Epithelial cell of esophagus (primary cell): Measurements from ENCODE around the gene CREB3L2.

Experiments used
- DNase-seq: peaks from one replicate; pipeline ENCODE4 v3.0.0; 2010; ENCODE audit warnings: low read depth
- H3K4me3 ChIP-seq: 2 replicates; pipeline ENCODE4 v1.5.1; 2011; ENCODE audit warnings: mild to moderate bottlenecking, low read length, control low read depth
- TF ChIP-seq, protein P1 (sequence below): IDR thresholded peaks from 2 replicates; pipeline ENCODE4 v1.5.1; 2011; ENCODE audit warnings: low read depth, mild to moderate bottlenecking, low read length, control low read depth, inconsistent platforms; ENCODE audit not compliant: insufficient read depth; ENCODE audit errors: missing control alignments

The CREB3L2 gene

DNA sequence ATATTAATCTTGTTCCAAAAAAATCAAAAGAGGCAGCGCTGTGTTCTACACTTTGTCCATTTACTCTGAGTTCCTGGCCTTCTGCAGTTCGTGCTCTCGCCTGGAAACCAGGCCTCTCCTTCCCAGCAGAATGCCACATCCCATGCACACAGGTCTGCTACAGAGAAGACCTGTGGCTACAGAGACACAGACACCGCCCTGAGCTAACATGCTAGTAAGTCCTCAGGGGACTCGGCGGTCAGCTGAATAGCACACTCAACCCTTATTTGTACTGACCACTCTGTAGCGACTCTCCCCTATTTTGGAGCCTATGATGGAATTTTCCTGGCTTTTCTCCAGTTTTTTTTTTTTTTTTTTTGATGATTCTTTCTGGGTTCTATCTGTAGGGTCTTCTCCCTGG is 12.8 kb downstream of the CREB3L2 start:
- no peak for DNase-seq
- TF ChIP-seq, protein P1, sequence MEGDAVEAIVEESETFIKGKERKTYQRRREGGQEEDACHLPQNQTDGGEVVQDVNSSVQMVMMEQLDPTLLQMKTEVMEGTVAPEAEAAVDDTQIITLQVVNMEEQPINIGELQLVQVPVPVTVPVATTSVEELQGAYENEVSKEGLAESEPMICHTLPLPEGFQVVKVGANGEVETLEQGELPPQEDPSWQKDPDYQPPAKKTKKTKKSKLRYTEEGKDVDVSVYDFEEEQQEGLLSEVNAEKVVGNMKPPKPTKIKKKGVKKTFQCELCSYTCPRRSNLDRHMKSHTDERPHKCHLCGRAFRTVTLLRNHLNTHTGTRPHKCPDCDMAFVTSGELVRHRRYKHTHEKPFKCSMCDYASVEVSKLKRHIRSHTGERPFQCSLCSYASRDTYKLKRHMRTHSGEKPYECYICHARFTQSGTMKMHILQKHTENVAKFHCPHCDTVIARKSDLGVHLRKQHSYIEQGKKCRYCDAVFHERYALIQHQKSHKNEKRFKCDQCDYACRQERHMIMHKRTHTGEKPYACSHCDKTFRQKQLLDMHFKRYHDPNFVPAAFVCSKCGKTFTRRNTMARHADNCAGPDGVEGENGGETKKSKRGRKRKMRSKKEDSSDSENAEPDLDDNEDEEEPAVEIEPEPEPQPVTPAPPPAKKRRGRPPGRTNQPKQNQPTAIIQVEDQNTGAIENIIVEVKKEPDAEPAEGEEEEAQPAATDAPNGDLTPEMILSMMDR: no peak
- no peak overlapping the region for H3K4me3 ChIP-seq

GRCh38 chr7:137987968-137988367 is 13.9 kb downstream of the CREB3L2 start:
- H3K4me3 ChIP-seq: no peak overlapping the region
- TF ChIP-seq, protein P1: no peak
- no peak for DNase-seq

DNA sequence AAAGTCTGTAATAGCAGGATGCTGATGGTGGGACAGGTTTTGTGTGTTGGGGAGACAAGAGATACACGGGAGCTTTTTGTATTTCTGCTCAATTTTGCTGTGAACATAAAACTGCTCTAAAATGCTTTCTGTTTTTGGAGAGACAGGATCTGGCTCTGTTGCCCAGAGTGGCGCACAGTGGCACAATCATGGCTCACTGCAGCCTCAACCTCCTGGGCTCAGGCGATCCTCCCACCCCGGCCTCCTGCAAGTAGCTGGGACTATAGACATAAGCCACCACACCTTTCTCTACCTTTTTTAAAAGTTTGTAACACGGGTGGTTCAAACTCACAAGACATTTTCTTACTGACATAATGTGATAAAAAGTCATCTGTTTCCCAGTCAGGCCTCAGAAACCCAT is 14.3 kb downstream of the CREB3L2 start:
- TF ChIP-seq, protein P1: no peak
- no peak overlapping the region for H3K4me3 ChIP-seq
- no peak for DNase-seq

DNA sequence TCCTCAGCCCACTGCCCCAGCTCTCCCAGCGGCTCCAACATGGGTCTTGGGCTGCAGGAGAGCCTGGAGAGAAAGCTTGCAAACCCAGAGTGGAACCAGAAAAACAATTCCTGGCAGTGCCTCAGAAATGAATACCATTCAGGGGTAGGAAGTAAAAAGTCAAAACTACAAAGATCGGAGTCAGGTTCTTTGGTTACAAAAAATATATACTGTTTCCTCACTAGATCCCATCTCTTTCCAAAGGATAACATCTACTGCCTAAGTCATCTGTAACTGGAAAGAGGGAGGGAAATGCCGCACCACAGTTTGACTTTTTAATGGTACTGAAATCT is 14.9 kb downstream of the CREB3L2 start:
- no peak overlapping the region for H3K4me3 ChIP-seq
- TF ChIP-seq, protein P1: no peak
- no peak for DNase-seq

DNA sequence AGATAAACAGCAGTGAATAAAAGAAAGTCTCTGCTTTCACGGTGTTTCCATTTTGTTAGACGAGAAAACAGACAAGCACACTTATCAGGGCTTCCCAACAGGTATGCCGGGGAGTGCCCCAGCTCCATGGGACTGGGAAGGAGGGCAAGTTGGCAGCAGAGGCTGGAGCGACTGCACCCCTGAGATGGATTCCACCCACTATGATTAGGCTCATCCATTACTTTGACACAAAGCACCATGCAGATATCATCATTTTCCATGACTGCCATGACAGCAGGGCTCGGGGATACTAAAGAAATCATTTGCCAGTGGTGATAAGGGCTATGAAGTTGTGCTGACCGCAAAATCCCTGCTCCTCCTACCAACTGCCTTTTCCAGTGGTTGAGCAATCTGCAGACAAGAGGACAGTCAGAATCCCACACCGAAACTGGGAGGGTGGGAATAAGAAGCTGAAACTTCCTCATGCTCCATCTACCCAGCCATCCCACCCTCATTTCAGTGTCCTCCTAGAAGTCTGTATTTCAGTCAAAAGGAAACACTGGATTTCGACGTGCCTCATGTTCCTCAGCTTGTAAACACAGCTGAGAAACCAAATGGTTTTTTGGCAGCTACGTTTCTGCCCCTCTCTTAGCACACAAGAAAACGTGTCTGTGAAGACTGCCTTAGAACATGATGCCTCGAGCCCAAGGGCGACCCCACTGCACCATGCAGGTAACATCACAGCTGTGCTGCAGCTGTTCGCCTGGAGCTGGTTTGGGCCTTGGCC is 15.5 kb downstream of the CREB3L2 start:
- TF ChIP-seq, protein P1: no peak
- DNase-seq: peak; percentile 82
- H3K4me3 ChIP-seq: no peak overlapping the region

DNA sequence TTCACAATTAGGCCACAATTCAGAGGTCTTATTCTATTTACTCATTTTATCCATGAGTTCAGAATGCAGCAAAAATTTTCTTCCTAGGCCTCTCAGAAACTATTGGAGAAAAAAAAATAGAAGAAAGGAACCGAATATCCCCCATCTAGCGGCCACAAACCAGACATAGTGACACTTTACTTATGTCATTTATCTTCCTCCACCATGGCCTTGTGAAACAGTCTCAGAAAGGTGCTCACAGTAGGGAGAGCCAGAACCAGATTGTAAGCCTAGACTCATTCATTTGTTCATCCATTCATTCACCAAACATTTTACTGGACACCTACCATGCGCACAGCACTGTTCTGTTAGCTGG is 16.0 kb downstream of the CREB3L2 start:
- no peak for DNase-seq
- TF ChIP-seq, protein P1: no peak
- H3K4me3 ChIP-seq: no peak overlapping the region

DNA sequence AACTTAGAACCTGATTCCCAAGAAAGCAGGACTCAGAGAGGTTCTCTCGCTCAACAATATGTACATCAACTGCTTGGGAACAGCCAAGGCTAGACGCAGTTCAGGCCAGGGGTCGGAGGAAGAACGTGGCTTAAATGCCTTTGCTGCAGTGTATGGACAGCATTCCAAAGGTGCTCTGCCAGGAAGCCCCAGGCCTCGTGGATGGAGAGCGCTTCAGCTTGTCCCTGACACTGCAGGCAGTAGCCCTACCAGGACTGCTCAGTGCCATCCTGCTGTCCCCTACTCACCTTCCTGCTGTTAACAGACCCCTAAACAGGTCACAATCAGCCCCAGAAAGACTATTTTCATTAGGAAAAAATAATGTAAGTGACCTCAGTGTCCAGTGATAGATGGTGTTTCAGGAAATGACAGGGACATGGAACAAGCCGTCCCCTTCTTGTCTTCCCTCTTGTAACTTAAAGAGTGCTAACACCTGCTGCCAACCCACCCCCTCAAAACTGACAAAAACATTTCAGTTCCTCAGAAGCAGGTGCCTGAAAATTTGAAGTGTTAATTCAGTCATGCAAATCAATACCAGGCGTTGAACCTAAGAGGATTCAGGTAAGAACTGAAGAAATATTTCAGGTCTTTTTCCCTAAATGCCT is 16.5 kb downstream of the CREB3L2 start:
- TF ChIP-seq, protein P1: no peak
- DNase-seq: no peak
- H3K4me3 ChIP-seq: no peak overlapping the region
